Endothelial cell of umbilical vein (primary cell): Measurements from ENCODE around the gene EXOC6B.

Experiments used
- CTCF ChIP-seq, 2 donors: IDR thresholded peaks; 1 replicate in 1 of 2; 2 replicates in 1 of 2; pipeline ENCODE4 v1.5.1; 2011; ENCODE audit warnings: low read length in 2 of 2, mild to moderate bottlenecking in 2 of 2, moderate library complexity in 2 of 2, control low read depth in 1 of 2, inconsistent platforms in 1 of 2, low read depth in 1 of 2; ENCODE audit not compliant: insufficient read depth in 1 of 2; ENCODE audit errors: extremely low read depth in 1 of 2
- EZH2 ChIP-seq: IDR thresholded peaks from 2 replicates; pipeline ENCODE4 v1.6.1; 2012; ENCODE audit warnings: borderline replicate concordance, low read depth, mild to moderate bottlenecking, moderate library complexity, low read length, inconsistent platforms; ENCODE audit not compliant: severe bottlenecking
- FOS ChIP-seq: IDR thresholded peaks from 2 replicates; pipeline ENCODE4 v1.6.1; 2011; ENCODE audit warnings: mild to moderate bottlenecking, low read length, moderate library complexity, borderline replicate concordance; ENCODE audit not compliant: insufficient read depth
- POLR2AphosphoS5 ChIP-seq: IDR thresholded peaks from 2 replicates; pipeline ENCODE4 v1.6.1; 2012; ENCODE audit warnings: low read depth, mild to moderate bottlenecking, control low read depth, low read length, moderate library complexity; ENCODE audit not compliant: insufficient read depth

- TF ChIP-seq CTCF (IDR thresholded peaks at IDR 0.05; ENCODE audit: extremely low read depth in 1 of 2, insufficient read depth in 1 of 2, low read depth in 1 of 2, low read length in 2 of 2) (no peak), EZH2 (no peak), FOS (no peak), POLR2AphosphoS5 (no peak)
Observed at GRCh38 chr2:72496479-72496878, 329.4 kb downstream of the EXOC6B start.
